Measurements from ENCODE around the gene PCDH1.

DNA sequence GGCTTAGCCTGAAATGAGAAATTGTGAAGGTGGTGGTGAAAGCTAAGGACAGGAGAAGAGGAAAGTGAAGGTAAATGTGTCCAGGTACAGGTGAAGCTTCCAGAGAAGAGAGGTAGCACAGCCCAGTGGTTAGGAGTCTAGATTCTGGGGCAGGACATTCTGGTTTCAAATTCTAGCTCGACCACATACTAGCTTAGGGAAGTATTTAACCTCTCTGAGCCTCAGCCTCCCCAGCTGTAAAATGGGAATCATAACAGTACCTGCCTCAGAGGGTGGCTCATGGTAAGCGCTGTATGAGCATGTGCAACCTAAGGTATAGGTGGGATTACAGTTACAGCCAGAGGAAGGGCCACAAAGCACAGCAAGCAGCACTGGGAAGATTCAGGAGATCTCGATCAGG, 55.2 kb downstream of the PCDH1 start:
- TF ChIP-seq, protein P1, sequence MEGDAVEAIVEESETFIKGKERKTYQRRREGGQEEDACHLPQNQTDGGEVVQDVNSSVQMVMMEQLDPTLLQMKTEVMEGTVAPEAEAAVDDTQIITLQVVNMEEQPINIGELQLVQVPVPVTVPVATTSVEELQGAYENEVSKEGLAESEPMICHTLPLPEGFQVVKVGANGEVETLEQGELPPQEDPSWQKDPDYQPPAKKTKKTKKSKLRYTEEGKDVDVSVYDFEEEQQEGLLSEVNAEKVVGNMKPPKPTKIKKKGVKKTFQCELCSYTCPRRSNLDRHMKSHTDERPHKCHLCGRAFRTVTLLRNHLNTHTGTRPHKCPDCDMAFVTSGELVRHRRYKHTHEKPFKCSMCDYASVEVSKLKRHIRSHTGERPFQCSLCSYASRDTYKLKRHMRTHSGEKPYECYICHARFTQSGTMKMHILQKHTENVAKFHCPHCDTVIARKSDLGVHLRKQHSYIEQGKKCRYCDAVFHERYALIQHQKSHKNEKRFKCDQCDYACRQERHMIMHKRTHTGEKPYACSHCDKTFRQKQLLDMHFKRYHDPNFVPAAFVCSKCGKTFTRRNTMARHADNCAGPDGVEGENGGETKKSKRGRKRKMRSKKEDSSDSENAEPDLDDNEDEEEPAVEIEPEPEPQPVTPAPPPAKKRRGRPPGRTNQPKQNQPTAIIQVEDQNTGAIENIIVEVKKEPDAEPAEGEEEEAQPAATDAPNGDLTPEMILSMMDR (IDR thresholded peaks at IDR 0.05): no peak
- no peak for TF ChIP-seq POLR2A (IDR thresholded peaks at IDR 0.05)

Data from gastroesophageal sphincter (tissue), 3 donors.